Peyer's patch (tissue), 4 donors: ENCODE measurements around the gene ISCA1. TPM values are rescaled to one million over a fixed set of nuclear protein-coding genes. Genes with fewer than 3 reads are reported as not detected.

ENCODE experiments used
- DNase-seq, 3 donors: peaks; one replicate each; pipeline ENCODE4 v3.0.0-alpha.2; 2017 to 2019
- H3K27ac ChIP-seq, 4 donors: fragments of 200-600 bp; sonication (generic); one replicate each; pipeline ENCODE4 v1.5.1; 2016 to 2019
- H3K27me3 ChIP-seq, 2 donors: fragments of 200-600 bp; sonication (generic); one replicate each; pipeline ENCODE4 v1.5.1; 2019
- H3K36me3 ChIP-seq, 3 donors: fragments of 200-600 bp; sonication (generic); one replicate each; pipeline ENCODE4 v1.5.1; 2016 to 2019
- H3K4me1 ChIP-seq, 4 donors: fragments of 200-600 bp; sonication (generic); one replicate each; pipeline ENCODE4 v1.5.1; 2016 to 2019
- H3K4me3 ChIP-seq, 4 donors: fragments of 200-600 bp; sonication (generic); 1 replicate in 3 of 4; 2 replicates in 1 of 4; pipeline ENCODE4 v1.5.1; 2016 to 2019; ENCODE audit warnings: mild to moderate bottlenecking in 1 of 4
- H3K9me3 ChIP-seq, 4 donors: fragments of 200-600 bp; sonication (generic); one replicate each; pipeline ENCODE4 v1.5.1; 2016 to 2019; ENCODE audit warnings: mild to moderate bottlenecking in 1 of 4
- CTCF ChIP-seq, 6 experiments: fragments of 450-650 bp in 4 of 6; fragments of 200-600 bp in 2 of 6; sonication (generic) in 1 of 6; IDR thresholded peaks; one replicate each; pipeline ENCODE4 v1.5.1; 2017 to 2019; ENCODE audit warnings: antibody characterized with exemption in 6 of 6, mild to moderate bottlenecking in 3 of 6, moderate library complexity in 1 of 6
- POLR2A ChIP-seq, 2 donors: fragments of 450-650 bp; IDR thresholded peaks; one replicate each; pipeline ENCODE4 v1.5.1; 2017; ENCODE audit warnings: antibody characterized with exemption in 2 of 2, mild to moderate bottlenecking in 2 of 2, moderate library complexity in 2 of 2
- total RNA-seq, 4 donors: library from RNA; depleted of rRNA; stranded (reverse); fragments of >200 nt; gene quantifications; one replicate each; pipeline ENCODE4 v1.1.0, GENCODE V29; 2016

Gene ISCA1
- total RNA-seq, 4 donors from 2014 or later: 13.8 to 35.8 (median 31.9) TPM

- no peak for DNase-seq
- H3K4me1 ChIP-seq: no peaks in the 10 kb centered on the region
- TF ChIP-seq CTCF (IDR thresholded peaks at IDR 0.05) (no peak), POLR2A (IDR thresholded peaks at IDR 0.05) (no peak)
- peaks cover 0 to 92% (median 0%) of the 10 kb centered on the region in 3 donors for H3K36me3 ChIP-seq
- no peaks in the 10 kb centered on the region for H3K9me3 ChIP-seq
- H3K27ac ChIP-seq: no peak overlapping the region
- no peak overlapping the region for H3K4me3 ChIP-seq
- H3K27me3 ChIP-seq: no peaks in the 10 kb centered on the region
Observed at GRCh38 chr9:86324901-86325300, 42.6 kb upstream of the ISCA1 start.

GRCh38 chr9:86324308-86324707 lies 42.0 kb upstream of the ISCA1 start:
- TF ChIP-seq POLR2A (IDR thresholded peaks at IDR 0.05): no peak
- TF ChIP-seq CTCF (IDR thresholded peaks at IDR 0.05): no peak
- Histone ChIP-seq H3K9me3 (no peaks in the 10 kb centered on the region), H3K36me3 (peaks cover 0 to 98% (median 0%) of the 10 kb centered on the region in 3 donors), H3K27me3 (no peaks in the 10 kb centered on the region), H3K27ac (no peak overlapping the region), H3K4me1 (no peaks in the 10 kb centered on the region), H3K4me3 (no peak overlapping the region)
- no peak for DNase-seq

GRCh38 chr9:86322973-86323644 lies 40.8 kb upstream of the ISCA1 start:
- H3K4me3 ChIP-seq: no peak overlapping the region
- H3K27ac ChIP-seq: no peak overlapping the region
- no peaks in the 10 kb centered on the region for H3K9me3 ChIP-seq
- DNase-seq: no peak
- TF ChIP-seq CTCF (IDR thresholded peaks at IDR 0.05) (no peak), POLR2A (IDR thresholded peaks at IDR 0.05) (no peak)
- H3K27me3 ChIP-seq: no peaks in the 10 kb centered on the region
- peaks cover 0 to 100% (median 0%) of the 10 kb centered on the region in 3 donors for H3K36me3 ChIP-seq
- H3K4me1 ChIP-seq: no peaks in the 10 kb centered on the region

GRCh38 chr9:86321373-86321772 lies 39.0 kb upstream of the ISCA1 start:
- Histone ChIP-seq H3K36me3 (peaks cover 0 to 100% (median 0%) of the 10 kb centered on the region in 3 donors), H3K4me3 (no peak overlapping the region)
- no peak for DNase-seq

GRCh38 chr9:86318187-86318586 lies 35.8 kb upstream of the ISCA1 start:
- no peak overlapping the region for H3K27ac ChIP-seq
- H3K4me3 ChIP-seq: no peak overlapping the region
- H3K9me3 ChIP-seq: no peaks in the 10 kb centered on the region
- no peak for DNase-seq
- H3K4me1 ChIP-seq: no peaks in the 10 kb centered on the region
- H3K36me3 ChIP-seq: peaks cover 0 to 99% (median 0%) of the 10 kb centered on the region in 3 donors
- no peaks in the 10 kb centered on the region for H3K27me3 ChIP-seq
- no peak for TF ChIP-seq CTCF (IDR thresholded peaks at IDR 0.05)
- TF ChIP-seq POLR2A (IDR thresholded peaks at IDR 0.05): no peak

More at GRCh38 chr9:86321373-86321772, 39.0 kb upstream of the ISCA1 start:
- Histone ChIP-seq H3K27ac (no peak overlapping the region), H3K9me3 (no peaks in the 10 kb centered on the region), H3K27me3 (no peaks in the 10 kb centered on the region), H3K4me1 (no peaks in the 10 kb centered on the region)
- TF ChIP-seq CTCF (IDR thresholded peaks at IDR 0.05) (no peak), POLR2A (IDR thresholded peaks at IDR 0.05) (no peak)
